GM12878 (cell line): ENCODE data around the gene BBLN. TPM values are rescaled to one million over a fixed set of nuclear protein-coding genes. Genes with fewer than 3 reads are reported as not detected.

ENCODE experiments used
- ATAC-seq: fragments of 200-7000 bp; cut with Tn5 transposase; 3 replicates; pipeline ENCODE4 v1.9.1; 2020; ENCODE audit warnings: mild to moderate bottlenecking, moderate library complexity
- BruUV-seq: library from RNA; stranded (reverse); fragments of 400-500 nt; replicated peaks from 2 replicates; lab custom pipeline; 2021; lab: Mats Ljungman, UMichigan
- CTCF ChIA-PET: fragments of 300-600 bp; sonication (Branson Sonifier 250); formaldehyde crosslinking; extraction: SDS; loops from one replicate; lab custom pipeline; 2021; ENCODE audit warnings: inconsistent platforms; lab: Yijun Ruan, JAX
- POLR2A ChIA-PET: fragments of 350-600 bp; formaldehyde crosslinking; extraction: SDS; loops from one replicate; lab custom pipeline; 2021; ENCODE audit warnings: inconsistent platforms; lab: Charles Lee
- RAD21 ChIA-PET: fragments of 300-600 bp; sonication (Branson Sonifier 250); formaldehyde crosslinking; loops from one replicate; lab custom pipeline; 2023; ENCODE audit warnings: antibody characterized with exemption; ENCODE audit not compliant: unreplicated experiment; lab: Charles Lee
- SMC1A ChIA-PET: fragments of 300-600 bp; sonication (Branson Sonifier 250); formaldehyde crosslinking; loops from one replicate; lab custom pipeline; 2023; ENCODE audit not compliant: unreplicated experiment, uncharacterized antibody; lab: Charles Lee
- DNase-seq: peaks from one replicate; pipeline ENCODE4 v3.0.0-alpha.2; 2011; ENCODE audit warnings: low read depth, low spot score
- FAIRE-seq: peaks from 3 replicates; lab custom pipeline; 2011; peaks lifted over from hg19 to GRCh38; lab: Jason Lieb, UNC
- H2AFZ ChIP-seq: 2 replicates; pipeline ENCODE4 v1.6.0; 2011; ENCODE audit warnings: low read depth, low read length, control low read depth; ENCODE audit not compliant: control insufficient read depth
- H3K27ac ChIP-seq: 2 replicates; pipeline ENCODE4 v1.5.1; 2011; ENCODE audit warnings: control low read depth; ENCODE audit not compliant: control insufficient read depth, insufficient read depth
- H3K27me3 ChIP-seq, 2 experiments: replicated peaks in 1 of 2; 2 replicates each; pipeline versions ENCODE4 v1.6.0 to v1.6.1; 2011; ENCODE audit warnings: low read length in 1 of 2; ENCODE audit not compliant: control insufficient read depth in 2 of 2, insufficient read depth in 2 of 2
- H3K36me3 ChIP-seq, 2 experiments: 2 replicates each; pipeline ENCODE4 v1.5.1; 2011; ENCODE audit warnings: low read length in 1 of 2; ENCODE audit not compliant: control insufficient read depth in 2 of 2, insufficient read depth in 2 of 2
- H3K4me1 ChIP-seq: 2 replicates; pipeline ENCODE4 v1.6.1; 2011; ENCODE audit warnings: mild to moderate bottlenecking, low read length, moderate library complexity, mixed read lengths; ENCODE audit not compliant: control insufficient read depth, insufficient read depth
- H3K4me2 ChIP-seq: 2 replicates; pipeline ENCODE4 v1.6.0; 2011; ENCODE audit warnings: control low read depth; ENCODE audit not compliant: control insufficient read depth, insufficient read depth
- H3K4me3 ChIP-seq: fragments of 200-600 bp; sonication (generic); 2 replicates; pipeline ENCODE4 v1.5.1; 2016
- H3K79me2 ChIP-seq: 2 replicates; pipeline ENCODE4 v1.6.0; 2011; ENCODE audit warnings: low read length; ENCODE audit not compliant: control insufficient read depth, insufficient read depth
- H3K9ac ChIP-seq: 2 replicates; pipeline ENCODE4 v1.8.0; 2011; ENCODE audit warnings: low read length, control low read depth, mixed read lengths; ENCODE audit not compliant: control insufficient read depth, insufficient read depth
- H3K9me3 ChIP-seq: replicated peaks from 3 replicates; pipeline ENCODE4 v1.5.1; 2011; ENCODE audit warnings: mild to moderate bottlenecking, low read length; ENCODE audit not compliant: control insufficient read depth, insufficient read depth
- H4K20me1 ChIP-seq: 2 replicates; pipeline ENCODE4 v1.6.0; 2011; ENCODE audit not compliant: control insufficient read depth, insufficient read depth
- BCL11A ChIP-seq: IDR thresholded peaks from 2 replicates; pipeline ENCODE4 v1.6.1; 2011; ENCODE audit warnings: low read depth, low read length
- DPF2 ChIP-seq: fragments of 450-650 bp; IDR thresholded peaks from 2 replicates; pipeline ENCODE4 v1.6.1; 2017; ENCODE audit warnings: mild to moderate bottlenecking
- IKZF1 ChIP-seq: fragments of 450-650 bp; conservative IDR thresholded peaks from 2 replicates; pipeline ENCODE4 v1.6.1; 2017; ENCODE audit warnings: antibody characterized with exemption, mild to moderate bottlenecking
- JUND ChIP-seq: IDR thresholded peaks from 2 replicates; pipeline ENCODE4 v1.6.1; 2012; ENCODE audit warnings: low read depth, mild to moderate bottlenecking, low read length, improper control_type of control experiment, moderate library complexity
- NFIC ChIP-seq: IDR thresholded peaks from 2 replicates; pipeline ENCODE4 v1.6.1; 2012; ENCODE audit warnings: low read depth, mild to moderate bottlenecking, inconsistent platforms, low read length, moderate library complexity
- NRF1 ChIP-seq: conservative IDR thresholded peaks from 2 replicates; pipeline ENCODE4 v1.6.1; 2011; ENCODE audit warnings: mild to moderate bottlenecking, low read depth, low read length, improper control_type of control experiment
- RAD21 ChIP-seq: IDR thresholded peaks from 2 replicates; pipeline ENCODE4 v1.6.1; 2011; ENCODE audit warnings: mild to moderate bottlenecking, low read depth, low read length, moderate library complexity; ENCODE audit not compliant: insufficient read depth
- RB1 ChIP-seq: fragments of 450-650 bp; formaldehyde crosslinking; IDR thresholded peaks from 2 replicates; pipeline ENCODE4 v1.6.1; 2017; ENCODE audit warnings: mild to moderate bottlenecking, borderline replicate concordance
- SMARCA5 ChIP-seq: fragments of 450-650 bp; IDR thresholded peaks from 2 replicates; pipeline ENCODE4 v1.6.1; 2017; ENCODE audit warnings: mild to moderate bottlenecking
- SMC3 ChIP-seq: IDR thresholded peaks from 2 replicates; pipeline ENCODE4 v1.6.1; 2011; ENCODE audit warnings: low read length, improper control_type of control experiment, borderline replicate concordance
- SUZ12 ChIP-seq: fragments of 200-600 bp; sonication (generic); IDR thresholded peaks from one replicate; pipeline ENCODE4 v1.6.1; 2018; ENCODE audit warnings: antibody characterized with exemption, mild to moderate bottlenecking; ENCODE audit not compliant: unreplicated experiment
- ZSCAN29 ChIP-seq: fragments of 450-650 bp; IDR thresholded peaks from 2 replicates; pipeline ENCODE4 v1.6.1; 2017; ENCODE audit warnings: mild to moderate bottlenecking, moderate library complexity
- WGBS: methylation state at CpG from one replicate; pipeline ENCODE4 v1.1.6; 2016; ENCODE audit warnings: low lambda C conversion rate; ENCODE audit not compliant: insufficient replicate concordance, insufficient coverage; ENCODE audit errors: missing lambda C conversion rate; 5-methylcytosine and 5-hydroxymethylcytosine counted together
- in situ Hi-C: fragments of 300-500 bp; cut with MboI; formaldehyde crosslinking; loops from 9 replicates; pipeline ENCODE4 v1.14.3; 2018; ENCODE audit warnings: mixed read lengths
- intact Hi-C: fragments of 100-400 bp; cut with micrococcal nuclease; formaldehyde crosslinking; loops from one replicate; pipeline ENCODE4 v1.14.2; 2022; ENCODE audit not compliant: unreplicated experiment
- polyA plus RNA-seq, 11 experiments: library from polyadenylated mRNA; depleted of rRNA in 4 of 11; unstranded in 6 of 11; stranded (reverse) in 5 of 11; fragments of >200 nt; fragmentation: Nextera tagmentation in 4 of 11; fragmentation: Illumina TruSeq in 1 of 11; extraction: Ambion mirVana in 4 of 11; extraction: Trizol in 1 of 11; gene quantifications; 1 replicate in 1 of 11; 2 replicates in 10 of 11; pipeline versions ENCODE4 v1.2.1 to v1.2.3, GENCODE V29; 2011 to 2016; ENCODE audit warnings: inconsistent platforms in 2 of 11, missing spikeins in 2 of 11, low read depth in 1 of 11
- total RNA-seq, 4 experiments: library from RNA; depleted of rRNA in 3 of 4; stranded (reverse); fragments of >200 nt in 3 of 4; fragmentation: Illumina TruSeq in 1 of 4; extraction: Trizol in 1 of 4; gene quantifications; 2 replicates each; pipeline versions ENCODE4 v1.2.1 to v1.2.3, GENCODE V29; 2013 to 2021
- TF ChIP-seq, protein P1 (sequence below): fragments of 450-650 bp; IDR thresholded peaks from 2 replicates; pipeline ENCODE4 v1.6.1; 2017; ENCODE audit warnings: mild to moderate bottlenecking, moderate library complexity
- TF ChIP-seq, protein P2 (sequence below): fragments of 450-650 bp; IDR thresholded peaks from 2 replicates; pipeline ENCODE4 v1.6.1; 2017; ENCODE audit warnings: low read depth, mild to moderate bottlenecking, moderate library complexity
- TF ChIP-seq, protein P3 (sequence below): fragments of 450-650 bp; IDR thresholded peaks from 2 replicates; pipeline ENCODE4 v1.6.1; 2017; ENCODE audit warnings: mild to moderate bottlenecking, low read depth, inconsistent platforms; ENCODE audit not compliant: poor library complexity, severe bottlenecking

Gene BBLN
- total and polyA plus RNA-seq, 10 of the 15 experiments (the other 5 are each of a cell fraction or from before 2014, with no cell fraction given): 3.8 to 194 (median 66.2) TPM

DNA sequence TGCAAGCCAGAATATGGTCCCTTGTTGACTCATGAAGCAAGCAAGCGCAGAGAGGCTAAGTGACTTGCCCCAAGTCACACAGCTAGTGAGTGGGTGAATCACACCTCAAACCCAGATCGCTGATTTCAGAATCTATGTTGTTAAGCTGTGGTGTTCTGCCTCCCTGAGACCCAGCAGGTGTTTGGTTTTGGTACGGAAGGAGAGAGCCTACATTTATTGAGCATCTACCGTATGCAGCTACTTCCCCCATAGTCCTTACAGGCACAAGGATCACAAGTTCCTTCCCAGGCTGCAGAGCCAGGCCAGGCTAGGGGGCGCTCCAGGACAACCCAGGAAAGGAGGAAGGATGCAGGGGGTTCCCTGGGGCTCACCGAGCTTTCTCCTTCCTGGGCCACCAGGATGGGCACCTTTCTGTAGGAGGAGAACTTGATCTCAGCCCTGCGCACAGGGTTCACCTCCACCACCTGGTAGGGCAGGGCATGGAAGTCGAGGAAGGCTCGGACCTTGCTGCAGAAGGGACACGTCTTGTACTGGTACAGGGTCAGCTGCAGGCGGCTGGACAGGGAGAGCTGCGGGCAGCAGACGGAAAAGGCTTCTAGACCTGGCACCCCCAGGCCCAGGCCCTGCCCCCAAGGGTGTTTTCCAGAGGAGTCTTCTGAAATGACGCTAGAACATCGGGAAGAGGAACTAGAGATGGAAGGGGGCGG lies 35.0 kb upstream of the BBLN start:
- 33% methylated on average over 16 of the region's 16 CpGs for WGBS
- peak; percentile 82 for FAIRE-seq
- ATAC-seq: peak; percentile 3
- H3K79me2 ChIP-seq: peaks cover 32% of the 10 kb centered on the region
- H4K20me1 ChIP-seq: no peaks in the 10 kb centered on the region
- peak overlapping the region; percentile 97 for H3K4me2 ChIP-seq
- no peaks in the 10 kb centered on the region for H3K9me3 ChIP-seq
- no TSS peak for BruUV-seq
- RAD21 ChIA-PET: interaction anchor here (0.8 to 2.7 kb wide), 9 partner anchors 9 to 295 kb away, joined by 3 to 11 read pairs (median 5); partner anchors contain the start of gene DNM1
- H3K4me1 ChIP-seq: peaks cover 14% of the 10 kb centered on the region; the same call in 1 of the 2 replicates
- peaks cover 8 to 22% of the 10 kb centered on the region in 2 experiments; a peak in 3 of 4 replicates for H3K36me3 ChIP-seq
- H3K4me3 ChIP-seq: peak overlapping the region; percentile 88; the same call in 1 of the 2 replicates
- peak overlapping the region; percentile 99 for H3K27ac ChIP-seq
- no peaks in the 10 kb centered on the region for H3K27me3 ChIP-seq
- POLR2A ChIA-PET: interaction anchor here (0.6 to 1.7 kb wide), 8 partner anchors 9 to 246 kb away, joined by 3 to 9 read pairs (median 4); partner anchors contain the start of gene URM1
- peak overlapping the region; percentile 98; the same call in 1 of the 2 replicates for H3K9ac ChIP-seq
- intact Hi-C loops (loop anchor here (5.0 kb wide), 2 partner anchors 217 to 338 kb away; partner anchors contain the start of genes CDK9 and SLC27A4), in situ Hi-C loops (no loop called here)
- SMC1A ChIA-PET: interaction anchor here (0.7 to 2.6 kb wide), 9 partner anchors 9 to 183 kb away, joined by 3 to 9 read pairs (median 4); no protein-coding TSS in a partner anchor
- CTCF ChIA-PET: interaction anchor here (0.6 to 7.4 kb wide), 35 partner anchors 9 to 562 kb away, joined by 3 to 84 read pairs (median 4); partner anchors contain the start of genes CDK9, CIZ1, NAIF1 and SLC25A25
- peak; percentile 35 for DNase-seq
- H2AFZ ChIP-seq: no peak overlapping the region
- 0 out of 2 replicates have a peak, but pooled peaks have one; percentile 27 for TF ChIP-seq DPF2
- TF ChIP-seq, protein P1, sequence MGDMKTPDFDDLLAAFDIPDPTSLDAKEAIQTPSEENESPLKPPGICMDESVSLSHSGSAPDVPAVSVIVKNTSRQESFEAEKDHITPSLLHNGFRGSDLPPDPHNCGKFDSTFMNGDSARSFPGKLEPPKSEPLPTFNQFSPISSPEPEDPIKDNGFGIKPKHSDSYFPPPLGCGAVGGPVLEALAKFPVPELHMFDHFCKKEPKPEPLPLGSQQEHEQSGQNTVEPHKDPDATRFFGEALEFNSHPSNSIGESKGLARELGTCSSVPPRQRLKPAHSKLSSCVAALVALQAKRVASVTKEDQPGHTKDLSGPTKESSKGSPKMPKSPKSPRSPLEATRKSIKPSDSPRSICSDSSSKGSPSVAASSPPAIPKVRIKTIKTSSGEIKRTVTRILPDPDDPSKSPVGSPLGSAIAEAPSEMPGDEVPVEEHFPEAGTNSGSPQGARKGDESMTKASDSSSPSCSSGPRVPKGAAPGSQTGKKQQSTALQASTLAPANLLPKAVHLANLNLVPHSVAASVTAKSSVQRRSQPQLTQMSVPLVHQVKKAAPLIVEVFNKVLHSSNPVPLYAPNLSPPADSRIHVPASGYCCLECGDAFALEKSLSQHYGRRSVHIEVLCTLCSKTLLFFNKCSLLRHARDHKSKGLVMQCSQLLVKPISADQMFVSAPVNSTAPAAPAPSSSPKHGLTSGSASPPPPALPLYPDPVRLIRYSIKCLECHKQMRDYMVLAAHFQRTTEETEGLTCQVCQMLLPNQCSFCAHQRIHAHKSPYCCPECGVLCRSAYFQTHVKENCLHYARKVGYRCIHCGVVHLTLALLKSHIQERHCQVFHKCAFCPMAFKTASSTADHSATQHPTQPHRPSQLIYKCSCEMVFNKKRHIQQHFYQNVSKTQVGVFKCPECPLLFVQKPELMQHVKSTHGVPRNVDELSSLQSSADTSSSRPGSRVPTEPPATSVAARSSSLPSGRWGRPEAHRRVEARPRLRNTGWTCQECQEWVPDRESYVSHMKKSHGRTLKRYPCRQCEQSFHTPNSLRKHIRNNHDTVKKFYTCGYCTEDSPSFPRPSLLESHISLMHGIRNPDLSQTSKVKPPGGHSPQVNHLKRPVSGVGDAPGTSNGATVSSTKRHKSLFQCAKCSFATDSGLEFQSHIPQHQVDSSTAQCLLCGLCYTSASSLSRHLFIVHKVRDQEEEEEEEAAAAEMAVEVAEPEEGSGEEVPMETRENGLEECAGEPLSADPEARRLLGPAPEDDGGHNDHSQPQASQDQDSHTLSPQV: 0 out of 2 replicates have a peak, but pooled peaks have one; percentile 67
- peak; percentile 43; the same call in 1 of the 2 replicates for TF ChIP-seq SMC3
- TF ChIP-seq NRF1: no peak
- TF ChIP-seq NFIC: no peak
- no peak for TF ChIP-seq BCL11A
- TF ChIP-seq SMARCA5: peak; percentile 90
- TF ChIP-seq RAD21: peak; percentile 62
- no peak for TF ChIP-seq SUZ12
- no peak for TF ChIP-seq JUND
- TF ChIP-seq, protein P2, sequence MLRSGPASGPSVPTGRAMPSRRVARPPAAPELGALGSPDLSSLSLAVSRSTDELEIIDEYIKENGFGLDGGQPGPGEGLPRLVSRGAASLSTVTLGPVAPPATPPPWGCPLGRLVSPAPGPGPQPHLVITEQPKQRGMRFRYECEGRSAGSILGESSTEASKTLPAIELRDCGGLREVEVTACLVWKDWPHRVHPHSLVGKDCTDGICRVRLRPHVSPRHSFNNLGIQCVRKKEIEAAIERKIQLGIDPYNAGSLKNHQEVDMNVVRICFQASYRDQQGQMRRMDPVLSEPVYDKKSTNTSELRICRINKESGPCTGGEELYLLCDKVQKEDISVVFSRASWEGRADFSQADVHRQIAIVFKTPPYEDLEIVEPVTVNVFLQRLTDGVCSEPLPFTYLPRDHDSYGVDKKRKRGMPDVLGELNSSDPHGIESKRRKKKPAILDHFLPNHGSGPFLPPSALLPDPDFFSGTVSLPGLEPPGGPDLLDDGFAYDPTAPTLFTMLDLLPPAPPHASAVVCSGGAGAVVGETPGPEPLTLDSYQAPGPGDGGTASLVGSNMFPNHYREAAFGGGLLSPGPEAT: peak; percentile 73
- TF ChIP-seq, protein P3, sequence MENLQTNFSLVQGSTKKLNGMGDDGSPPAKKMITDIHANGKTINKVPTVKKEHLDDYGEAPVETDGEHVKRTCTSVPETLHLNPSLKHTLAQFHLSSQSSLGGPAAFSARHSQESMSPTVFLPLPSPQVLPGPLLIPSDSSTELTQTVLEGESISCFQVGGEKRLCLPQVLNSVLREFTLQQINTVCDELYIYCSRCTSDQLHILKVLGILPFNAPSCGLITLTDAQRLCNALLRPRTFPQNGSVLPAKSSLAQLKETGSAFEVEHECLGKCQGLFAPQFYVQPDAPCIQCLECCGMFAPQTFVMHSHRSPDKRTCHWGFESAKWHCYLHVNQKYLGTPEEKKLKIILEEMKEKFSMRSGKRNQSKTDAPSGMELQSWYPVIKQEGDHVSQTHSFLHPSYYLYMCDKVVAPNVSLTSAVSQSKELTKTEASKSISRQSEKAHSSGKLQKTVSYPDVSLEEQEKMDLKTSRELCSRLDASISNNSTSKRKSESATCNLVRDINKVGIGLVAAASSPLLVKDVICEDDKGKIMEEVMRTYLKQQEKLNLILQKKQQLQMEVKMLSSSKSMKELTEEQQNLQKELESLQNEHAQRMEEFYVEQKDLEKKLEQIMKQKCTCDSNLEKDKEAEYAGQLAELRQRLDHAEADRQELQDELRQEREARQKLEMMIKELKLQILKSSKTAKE: no peak
- TF ChIP-seq RB1: peak; percentile 26; the same call in 1 of the 2 replicates
- peak; percentile 73 for TF ChIP-seq IKZF1
- no peak for TF ChIP-seq ZSCAN29
